ENCODE measurements around the gene XYLT2. TPM values are rescaled to one million over a fixed set of nuclear protein-coding genes. Genes with fewer than 3 reads are reported as not detected.

The XYLT2 gene
- total and polyA plus RNA-seq, 2 of the 8 experiments (the other 6 are each of a cell fraction or from before 2014, with no cell fraction given), result 28.0 to 29.9 TPM

GRCh38 chr17:50381920-50382319 is 36.0 kb downstream of the XYLT2 start:
- Histone ChIP-seq H3K56ac (replicated peaks; ENCODE audit: insufficient read length, low read depth, low read length) (no peak overlapping the region), H3K9ac (replicated peaks in 1 of 4; ENCODE audit: extremely low read depth in 1 of 4, low read depth in 3 of 4, low read length in 3 of 4) (no peak overlapping the region), H3K9me3 (ENCODE audit: insufficient read depth in 2 of 2, low read depth in 1 of 2, low read length in 1 of 2) (no peaks in the 10 kb centered on the region), H3K4me2 (ENCODE audit: insufficient read depth in 1 of 2, low read depth in 2 of 2, low read length in 2 of 2) (no peak overlapping the region), H2AK5ac (ENCODE audit: low read depth, low read length) (no peak overlapping the region), H3K14ac (ENCODE audit: insufficient read length) (no peak overlapping the region), H2BK20ac (ENCODE audit: low read length) (no peak overlapping the region), H4K91ac (replicated peaks; ENCODE audit: insufficient read length, low read length) (no peak overlapping the region), H3K4ac (replicated peaks; ENCODE audit: insufficient read length, low read depth, low read length) (no peak overlapping the region), H2BK5ac (ENCODE audit: low read depth, low read length) (no peak overlapping the region), H3K79me1 (ENCODE audit: low read depth, low read length) (no peaks in the 10 kb centered on the region), H2BK15ac (ENCODE audit: low read length) (no peak overlapping the region), H3K23ac (ENCODE audit: insufficient read length) (no peak overlapping the region), H3K36me3 (ENCODE audit: control insufficient read depth in 2 of 4, insufficient read depth in 4 of 4, low read length in 3 of 4) (peaks cover 23 to 78% (median 53%) of the 10 kb centered on the region in 4 experiments; a peak in 7 of 8 replicates), H4K8ac (ENCODE audit: extremely low read depth, insufficient read depth, low read length) (no peak overlapping the region), H3K4me1 (replicated peaks in 1 of 4; ENCODE audit: control insufficient read depth in 3 of 4, insufficient read depth in 4 of 4, low read length in 3 of 4) (no peaks in the 10 kb centered on the region), H2AFZ (ENCODE audit: low read length) (no peak overlapping the region), H4K20me1 (replicated peaks in 1 of 2; ENCODE audit: control insufficient read depth in 1 of 2, insufficient read depth in 2 of 2, low read length in 2 of 2) (peaks cover 0 to 2% of the 10 kb centered on the region in 2 experiments), H4K5ac (ENCODE audit: insufficient read length, low read depth, low read length) (no peak overlapping the region), H3K23me2 (ENCODE audit: low read depth, low read length) (no peaks in the 10 kb centered on the region), H3K79me2 (ENCODE audit: control insufficient read depth in 1 of 2, insufficient read depth in 2 of 2, low read length in 2 of 2) (no peaks in the 10 kb centered on the region), H3K27ac (ENCODE audit: low read depth, low read length) (no peak overlapping the region), H2BK120ac (replicated peaks; ENCODE audit: low read depth, low read length) (no peak overlapping the region), H3K18ac (ENCODE audit: extremely low read depth, low read length) (no peak overlapping the region), H3K4me3 (ENCODE audit: extremely low read depth in 1 of 4, insufficient read depth in 2 of 4, low read depth in 3 of 4, low read length in 4 of 4) (no peak overlapping the region), H3K27me3 (replicated peaks in 1 of 4; ENCODE audit: control insufficient read depth in 3 of 4, extremely low read depth in 1 of 4, insufficient read depth in 3 of 4, low read length in 3 of 4) (no peaks in the 10 kb centered on the region), H2BK12ac (ENCODE audit: low read depth, low read length) (no peak overlapping the region)
- FAIRE-seq (no peak), DNase-seq (ENCODE audit: low read depth in 1 of 2, low spot score in 2 of 2) (no peak)
- 92% methylated on average over 3 of the region's 3 CpGs; no CpG with 5 or more reads in 1 of the 2 experiments for WGBS, 2 experiments (ENCODE audit: extremely low coverage in 1 of 2, insufficient coverage in 1 of 2, insufficient read length in 1 of 2, insufficient replicate concordance in 2 of 2, low coverage in 1 of 2, low lambda C conversion rate in 2 of 2, missing lambda C conversion rate in 1 of 2)
- ChIA-PET POLR2A (ENCODE audit: partially characterized antibody) (interaction anchor here (1.0 to 27.4 kb wide), 8 partner anchors 8 to 208 kb away, joined by 3 to 313 read pairs (median 4); partner anchors contain the start of genes EME1, LRRC59, MRPL27 and XYLT2), CTCF (ENCODE audit: partially characterized antibody) (interaction anchor here (1.1 to 7.0 kb wide), 7 partner anchors 9 to 182 kb away, joined by 3 to 51 read pairs (median 6); partner anchors contain the start of gene LRRC59)
- TF ChIP-seq ASH2L (IDR thresholded peaks at IDR 0.05; ENCODE audit: low read length) (no peak), E2F6 (IDR thresholded peaks at IDR 0.05) (no peak), JUN (IDR thresholded peaks at IDR 0.05; ENCODE audit: low read depth, low read length) (no peak), CHD2 (IDR thresholded peaks at IDR 0.05; ENCODE audit: low read length) (no peak), EGR1 (IDR thresholded peaks at IDR 0.05; ENCODE audit: borderline replicate concordance, low read depth, low read length) (no peak), RFX5 (IDR thresholded peaks at IDR 0.05; ENCODE audit: borderline replicate concordance, low read depth, low read length) (no peak), CBX5 (IDR thresholded peaks at IDR 0.05; ENCODE audit: low read depth, low read length) (no peak), FOSL1 (IDR thresholded peaks at IDR 0.05; ENCODE audit: insufficient read depth, low read depth, low read length) (no peak), CBX8 (IDR thresholded peaks at IDR 0.05; ENCODE audit: borderline replicate concordance, low read depth, low read length) (no peak), CEBPB (IDR thresholded peaks at IDR 0.05; ENCODE audit: low read depth, low read length) (no peak)
- TF ChIP-seq, protein P1, sequence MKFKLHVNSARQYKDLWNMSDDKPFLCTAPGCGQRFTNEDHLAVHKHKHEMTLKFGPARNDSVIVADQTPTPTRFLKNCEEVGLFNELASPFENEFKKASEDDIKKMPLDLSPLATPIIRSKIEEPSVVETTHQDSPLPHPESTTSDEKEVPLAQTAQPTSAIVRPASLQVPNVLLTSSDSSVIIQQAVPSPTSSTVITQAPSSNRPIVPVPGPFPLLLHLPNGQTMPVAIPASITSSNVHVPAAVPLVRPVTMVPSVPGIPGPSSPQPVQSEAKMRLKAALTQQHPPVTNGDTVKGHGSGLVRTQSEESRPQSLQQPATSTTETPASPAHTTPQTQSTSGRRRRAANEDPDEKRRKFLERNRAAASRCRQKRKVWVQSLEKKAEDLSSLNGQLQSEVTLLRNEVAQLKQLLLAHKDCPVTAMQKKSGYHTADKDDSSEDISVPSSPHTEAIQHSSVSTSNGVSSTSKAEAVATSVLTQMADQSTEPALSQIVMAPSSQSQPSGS (IDR thresholded peaks at IDR 0.05; ENCODE audit: low read length), result no peak
- TF ChIP-seq, protein P2, sequence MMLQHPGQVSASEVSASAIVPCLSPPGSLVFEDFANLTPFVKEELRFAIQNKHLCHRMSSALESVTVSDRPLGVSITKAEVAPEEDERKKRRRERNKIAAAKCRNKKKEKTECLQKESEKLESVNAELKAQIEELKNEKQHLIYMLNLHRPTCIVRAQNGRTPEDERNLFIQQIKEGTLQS (IDR thresholded peaks at IDR 0.05; ENCODE audit: insufficient read depth, low read depth, low read length), result no peak
